Activated gamma-delta T cell treated with anti-CD3 and anti-CD28 coated beads, Interleukin-2, amount 50 U/mL, for 16 hours (primary cell): ENCODE measurements around the gene CDH2.

Experiments
- DNase-seq: peaks from one replicate; pipeline ENCODE4 v3.0.0-alpha.2; 2020; ENCODE audit warnings: low read depth

Gene CDH2

DNA sequence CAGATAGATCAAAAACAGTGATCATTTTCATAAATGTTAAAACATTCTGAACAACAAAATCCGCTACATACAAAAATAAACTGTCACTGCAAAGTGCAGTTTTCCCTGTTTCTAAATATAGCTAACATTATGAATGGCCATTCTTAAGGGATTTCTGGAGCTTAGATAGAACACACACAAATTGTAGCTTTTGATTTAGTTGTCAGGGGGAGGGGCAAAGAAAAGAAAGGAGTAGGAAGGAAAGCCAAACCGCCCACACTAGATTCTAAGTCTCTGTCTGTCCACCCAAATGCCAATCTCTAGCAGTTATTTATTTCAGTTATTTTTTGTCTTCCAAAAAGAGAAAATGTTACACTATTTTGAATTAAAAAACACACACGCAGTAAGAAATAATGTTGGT lies 182.4 kb downstream of the CDH2 start:
- no peak for DNase-seq

DNA sequence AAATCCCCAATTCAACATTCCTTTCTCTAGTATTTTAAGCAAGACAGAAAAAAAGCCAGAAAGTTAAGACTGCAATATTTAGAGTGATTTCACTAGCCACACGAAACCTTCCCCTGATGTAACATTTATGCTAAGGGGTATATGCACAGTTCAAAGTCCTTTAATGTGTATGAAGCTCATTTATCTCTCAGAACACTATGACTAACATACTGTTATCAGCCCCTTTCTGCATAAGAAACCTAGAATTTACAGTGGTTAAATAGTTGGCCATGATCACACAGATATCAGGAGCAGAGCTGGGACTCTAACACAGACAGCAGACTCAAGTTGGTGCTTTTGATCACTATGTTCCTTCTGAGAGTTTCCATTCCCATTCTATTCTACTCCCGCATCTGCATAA lies 185.5 kb downstream of the CDH2 start:
- no peak for DNase-seq

DNA sequence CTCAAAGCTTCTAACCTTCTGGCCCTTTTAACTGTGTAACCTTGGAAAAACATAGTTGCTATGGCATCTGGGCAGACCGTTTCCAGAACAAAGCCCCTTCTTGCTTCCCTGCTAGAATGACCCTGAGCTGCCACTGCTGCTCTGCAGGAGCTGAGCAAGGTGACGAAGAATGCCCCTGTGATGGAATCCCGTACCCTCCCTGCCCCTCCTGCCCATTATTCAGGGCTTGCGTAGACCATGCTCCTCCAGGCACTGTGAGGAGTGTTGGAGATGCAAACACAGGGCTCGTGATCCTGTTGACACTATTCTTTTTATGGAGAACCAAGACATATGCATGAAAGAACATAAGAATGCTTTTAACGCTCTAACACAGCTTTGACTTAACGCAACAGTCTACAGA lies 191.1 kb downstream of the CDH2 start:
- DNase-seq, result no peak

GRCh38 chr18:27983780-27984179 lies 193.2 kb downstream of the CDH2 start:
- DNase-seq, result no peak

GRCh38 chr18:27976806-27977408 lies 200.0 kb downstream of the CDH2 start:
- no peak for DNase-seq

- no peak for DNase-seq
Measured at GRCh38 chr18:27970321-27970720, 206.6 kb downstream of the CDH2 start.

DNA sequence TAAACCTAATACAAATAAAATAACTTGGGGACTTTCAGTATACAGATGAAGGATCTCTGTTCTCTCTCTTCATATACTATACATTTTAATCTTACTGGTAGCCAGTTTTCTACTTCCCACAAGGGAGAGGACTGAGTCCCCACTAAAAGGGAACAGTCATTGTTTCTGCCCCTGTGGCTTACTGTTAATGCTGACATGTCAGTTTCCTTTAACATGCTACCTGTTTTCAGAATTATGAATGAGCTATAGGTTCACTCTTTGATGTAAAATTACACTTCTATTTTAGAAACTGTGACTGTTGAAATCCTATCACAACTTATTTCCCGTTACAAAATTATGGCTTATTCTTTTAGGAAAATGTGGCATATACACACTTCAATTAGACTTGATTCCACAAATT lies 207.7 kb downstream of the CDH2 start:
- DNase-seq, result no peak

- no peak for DNase-seq
Measured at GRCh38 chr18:27967913-27968824, 208.8 kb downstream of the CDH2 start.

DNA sequence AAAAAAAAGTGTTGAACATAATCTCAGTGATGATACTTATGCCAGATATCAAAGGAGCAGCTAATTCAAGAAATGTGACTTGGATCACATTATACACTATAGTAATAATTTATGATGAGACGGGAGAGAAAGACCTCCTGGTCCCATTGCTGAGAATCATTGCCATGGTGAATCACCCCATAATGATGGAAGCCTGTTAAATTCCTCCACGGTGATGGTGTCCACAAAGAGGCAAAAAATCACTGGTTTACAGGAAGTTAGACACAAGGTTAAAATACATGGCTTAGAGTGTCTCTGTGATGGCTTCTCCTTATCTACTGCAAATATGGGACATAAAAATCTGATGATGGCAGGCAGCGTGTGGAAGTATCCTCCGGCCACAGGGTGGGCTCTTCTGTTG lies 210.0 kb downstream of the CDH2 start:
- DNase-seq, result no peak

- DNase-seq, result no peak
Measured at GRCh38 chr18:27964811-27965210, 212.1 kb downstream of the CDH2 start.

- no peak for DNase-seq
Measured at GRCh38 chr18:27959101-27959500, 217.8 kb downstream of the CDH2 start.

GRCh38 chr18:27956001-27956640 lies 220.8 kb downstream of the CDH2 start:
- no peak for DNase-seq

GRCh38 chr18:27954226-27954625 lies 222.7 kb downstream of the CDH2 start:
- no peak for DNase-seq

- no peak for DNase-seq
Measured at GRCh38 chr18:27952741-27953140, 224.2 kb downstream of the CDH2 start.

DNA sequence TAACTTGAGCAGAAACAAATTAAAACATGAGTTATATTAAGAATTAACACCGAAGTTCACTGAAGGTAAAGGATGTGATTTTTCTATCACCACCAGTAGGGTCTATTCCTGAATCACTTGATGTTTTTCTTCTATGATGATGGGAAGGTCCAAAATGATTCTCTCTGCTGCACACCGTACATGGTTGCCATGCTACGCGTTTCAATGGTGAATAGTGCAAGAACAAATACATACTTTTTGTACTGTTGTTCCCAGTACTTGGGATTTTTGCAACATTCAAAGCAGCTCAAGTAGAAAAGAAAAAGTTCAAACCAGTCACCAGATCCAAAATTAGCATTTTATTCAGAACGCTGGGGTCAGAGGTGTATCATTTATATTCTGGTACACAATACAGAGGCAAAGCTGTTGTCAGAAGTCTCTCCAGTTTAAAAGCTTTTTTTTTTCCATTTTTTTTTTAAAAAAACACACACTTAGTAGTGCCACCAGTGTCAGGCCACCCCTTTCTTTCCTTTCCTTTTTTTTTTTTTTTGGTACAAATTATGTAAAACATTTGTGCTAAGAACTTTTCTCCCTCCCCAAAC lies 226.2 kb downstream of the CDH2 start:
- DNase-seq, result no peak

DNA sequence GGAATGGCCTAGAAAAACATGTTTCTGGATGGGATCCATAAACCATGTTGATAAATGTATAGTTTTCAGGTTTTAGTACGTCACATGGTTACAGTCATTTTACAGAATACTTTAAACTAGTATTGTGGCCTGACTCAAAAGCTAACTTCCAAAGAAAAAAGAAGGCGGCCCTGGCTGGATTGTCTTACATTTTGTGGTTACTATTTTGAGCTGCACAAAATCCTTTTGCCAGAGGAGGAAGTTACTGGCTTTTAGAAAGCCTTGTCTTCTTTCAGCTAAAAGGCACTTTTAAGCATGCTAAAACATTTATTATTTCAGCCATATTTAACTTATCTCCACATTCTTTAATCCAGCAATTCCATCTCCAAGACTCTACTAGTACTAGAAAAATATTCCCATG lies 227.9 kb downstream of the CDH2 start:
- DNase-seq, result no peak

DNA sequence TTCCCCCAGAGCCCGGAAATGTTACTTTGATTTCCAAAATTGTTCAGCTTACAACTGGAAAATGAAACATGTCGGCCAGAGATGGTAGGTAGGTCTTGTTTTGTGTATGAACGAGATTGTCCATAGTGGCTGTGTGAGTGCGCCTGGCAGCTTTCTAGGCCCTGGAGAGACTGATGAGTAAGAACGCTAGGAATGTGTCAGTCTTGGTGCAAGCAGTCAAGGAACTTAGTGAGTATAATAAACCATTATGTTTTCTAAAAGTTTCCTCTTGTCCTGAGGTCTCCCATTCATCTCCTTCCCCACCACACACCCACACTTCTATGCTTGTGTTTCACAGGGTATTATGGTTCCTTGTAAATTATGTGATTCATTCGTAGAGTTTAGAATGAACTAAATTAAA lies 234.2 kb downstream of the CDH2 start:
- DNase-seq, result no peak

DNA sequence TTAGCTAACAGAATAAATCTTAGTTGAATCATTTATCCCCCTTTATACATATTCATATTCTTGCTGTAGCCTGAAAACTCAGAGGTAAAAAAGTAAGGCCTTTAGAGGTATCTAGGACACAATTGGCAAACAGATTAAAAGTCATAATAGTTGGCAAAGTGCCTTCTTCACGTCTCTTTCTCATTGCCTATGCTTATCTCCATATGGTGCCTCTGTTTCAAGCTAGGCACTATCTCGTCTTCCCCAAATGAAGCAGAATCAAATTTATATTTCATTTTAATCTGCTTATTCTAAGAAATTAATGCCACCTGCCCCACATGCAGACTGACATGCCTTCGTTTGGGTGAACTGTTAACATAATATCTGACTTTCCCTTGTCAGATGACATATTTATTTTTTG lies 245.4 kb downstream of the CDH2 start:
- no peak for DNase-seq

- DNase-seq, result no peak
Measured at GRCh38 chr18:27922780-27923179, 254.2 kb downstream of the CDH2 start.

GRCh38 chr18:27921904-27922751 lies 254.8 kb downstream of the CDH2 start:
- DNase-seq, result no peak

DNA sequence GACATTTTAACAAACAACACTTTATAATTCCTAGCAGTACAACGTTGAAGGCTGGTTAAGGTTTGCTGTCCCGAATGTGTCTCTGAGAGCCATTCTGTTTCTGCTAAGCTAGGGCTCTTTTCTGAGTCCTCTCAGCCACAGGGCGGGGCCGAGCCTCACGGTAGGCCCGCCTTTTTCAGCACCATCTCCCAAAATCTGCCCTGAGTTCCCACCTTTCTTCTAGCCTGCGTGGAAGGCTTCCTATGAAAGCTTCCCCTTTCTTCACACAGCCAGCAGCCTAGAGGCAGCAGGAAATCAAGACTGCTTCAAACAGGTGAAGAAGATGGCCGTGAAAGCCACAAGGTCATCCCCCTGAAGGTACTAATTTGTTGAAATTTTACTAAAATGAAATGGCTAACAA lies 255.5 kb downstream of the CDH2 start:
- no peak for DNase-seq

DNA sequence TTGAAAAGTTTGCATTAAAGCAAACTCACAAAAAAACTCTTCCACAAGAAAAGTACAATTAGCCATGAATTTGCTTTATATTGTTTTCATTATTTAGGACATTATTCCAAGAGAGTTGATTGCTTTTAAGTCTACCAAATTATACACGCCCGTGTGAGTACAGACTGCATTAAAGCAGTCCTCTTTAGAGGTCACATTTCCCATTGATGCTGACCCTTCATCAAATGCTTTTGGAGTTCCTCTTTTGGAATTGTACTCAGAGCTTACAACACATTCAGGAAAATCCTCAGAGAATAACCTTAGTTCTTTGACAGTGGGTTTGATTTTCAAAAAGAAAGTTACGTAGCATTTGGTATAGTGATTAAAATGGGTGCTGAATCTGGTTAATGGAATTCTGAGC lies 256.1 kb downstream of the CDH2 start:
- DNase-seq, result no peak
